ENCODE results near the gene CRYM.

CRYM gene

GRCh38 chr16:21276090-21276489 is 2.0 kb downstream of the CRYM start (continued):
- TF ChIP-seq ZNF146 (tag by site-specific recombination; IDR thresholded peaks at IDR 0.05) (no peak), ZNF223 (tag by site-specific recombination; IDR thresholded peaks at IDR 0.05) (no peak), ZNF350 (tag by site-specific recombination; IDR thresholded peaks at IDR 0.05) (no peak), ZBTB20 (tag by site-specific recombination; IDR thresholded peaks at IDR 0.05) (no peak), ZNF843 (tag by site-specific recombination; IDR thresholded peaks at IDR 0.05) (no peak), OVOL3 (tag by site-specific recombination; IDR thresholded peaks at IDR 0.05) (no peak), ZNF354C (tag by site-specific recombination; IDR thresholded peaks at IDR 0.05; ENCODE audit: borderline replicate concordance, low read depth) (no peak), CTCF (tag by site-specific recombination; IDR thresholded peaks at IDR 0.05) (no peak), ZNF433 (tag by site-specific recombination; IDR thresholded peaks at IDR 0.05; ENCODE audit: low read depth) (no peak), TSHZ1 (tag by site-specific recombination; IDR thresholded peaks at IDR 0.05; ENCODE audit: borderline replicate concordance) (no peak), ZNF544 (tag by site-specific recombination; IDR thresholded peaks at IDR 0.05) (no peak), HOXD13 (CRISPR knock-in tag; IDR thresholded peaks at IDR 0.05; ENCODE audit: borderline replicate concordance) (no peak)

GRCh38 chr16:21275529-21275928 is 2.6 kb downstream of the CRYM start:
- Histone ChIP-seq H3K4me1 (ENCODE audit: control insufficient read depth, insufficient read depth, low read length) (no peaks in the 10 kb centered on the region), H3K36me3 (ENCODE audit: control insufficient read depth in 2 of 2, insufficient read depth in 1 of 2, low read length in 2 of 2) (no peaks in the 10 kb centered on the region), H3K9me3 (ENCODE audit: control insufficient read depth, insufficient read depth, low read depth, low read length) (no peaks in the 10 kb centered on the region), H3K4me3 (ENCODE audit: low read depth, low read length) (no peak overlapping the region), H3K27ac (ENCODE audit: extremely low read depth, low read depth, low read length) (no peak overlapping the region)
- TF ChIP-seq ZNF843 (tag by site-specific recombination; IDR thresholded peaks at IDR 0.05) (no peak), ATF2 (tag by site-specific recombination; IDR thresholded peaks at IDR 0.05; ENCODE audit: low read depth) (no peak), ZXDB (tag by site-specific recombination; IDR thresholded peaks at IDR 0.05) (no peak), ZNF548 (tag by site-specific recombination; IDR thresholded peaks at IDR 0.05) (no peak), SALL2 (tag by site-specific recombination; IDR thresholded peaks at IDR 0.05; ENCODE audit: borderline replicate concordance) (no peak), ZNF629 (tag by site-specific recombination; IDR thresholded peaks at IDR 0.05) (no peak), ZNF530 (tag by site-specific recombination; IDR thresholded peaks at IDR 0.05; ENCODE audit: low read depth) (no peak), ZNF292 (tag by site-specific recombination; IDR thresholded peaks at IDR 0.05; ENCODE audit: borderline replicate concordance, low read depth) (no peak), ZBTB26 (tag by site-specific recombination; optimal IDR thresholded peaks at IDR 0.05) (no peak), MEIS1 (CRISPR knock-in tag; IDR thresholded peaks at IDR 0.05; ENCODE audit: borderline replicate concordance) (no peak), ZNF140 (tag by site-specific recombination; IDR thresholded peaks at IDR 0.05) (no peak), ZNF2 (tag by site-specific recombination; IDR thresholded peaks at IDR 0.05) (no peak), ZNF701 (tag by site-specific recombination; IDR thresholded peaks at IDR 0.05) (no peak), INSM2 (tag by site-specific recombination; IDR thresholded peaks at IDR 0.05) (no peak)
- POLR2A ChIA-PET, result interaction anchor here (1.0 kb wide), 1 partner anchor 10 kb away, joined by 3 read pairs; no protein-coding TSS in a partner anchor
- CTCF ChIA-PET, result interaction anchor here (1.1 to 1.8 kb wide), 4 partner anchors 25 to 427 kb away, joined by 3 to 7 read pairs (median 4); no protein-coding TSS in a partner anchor
